ENCODE measurements around the gene MRC2.
"Not testable (repeated sequence)": the region's sequence is repeated elsewhere in the genome, so short reads cannot be mapped to it uniquely, and the experiment has no call there.

Gene MRC2, protein sequence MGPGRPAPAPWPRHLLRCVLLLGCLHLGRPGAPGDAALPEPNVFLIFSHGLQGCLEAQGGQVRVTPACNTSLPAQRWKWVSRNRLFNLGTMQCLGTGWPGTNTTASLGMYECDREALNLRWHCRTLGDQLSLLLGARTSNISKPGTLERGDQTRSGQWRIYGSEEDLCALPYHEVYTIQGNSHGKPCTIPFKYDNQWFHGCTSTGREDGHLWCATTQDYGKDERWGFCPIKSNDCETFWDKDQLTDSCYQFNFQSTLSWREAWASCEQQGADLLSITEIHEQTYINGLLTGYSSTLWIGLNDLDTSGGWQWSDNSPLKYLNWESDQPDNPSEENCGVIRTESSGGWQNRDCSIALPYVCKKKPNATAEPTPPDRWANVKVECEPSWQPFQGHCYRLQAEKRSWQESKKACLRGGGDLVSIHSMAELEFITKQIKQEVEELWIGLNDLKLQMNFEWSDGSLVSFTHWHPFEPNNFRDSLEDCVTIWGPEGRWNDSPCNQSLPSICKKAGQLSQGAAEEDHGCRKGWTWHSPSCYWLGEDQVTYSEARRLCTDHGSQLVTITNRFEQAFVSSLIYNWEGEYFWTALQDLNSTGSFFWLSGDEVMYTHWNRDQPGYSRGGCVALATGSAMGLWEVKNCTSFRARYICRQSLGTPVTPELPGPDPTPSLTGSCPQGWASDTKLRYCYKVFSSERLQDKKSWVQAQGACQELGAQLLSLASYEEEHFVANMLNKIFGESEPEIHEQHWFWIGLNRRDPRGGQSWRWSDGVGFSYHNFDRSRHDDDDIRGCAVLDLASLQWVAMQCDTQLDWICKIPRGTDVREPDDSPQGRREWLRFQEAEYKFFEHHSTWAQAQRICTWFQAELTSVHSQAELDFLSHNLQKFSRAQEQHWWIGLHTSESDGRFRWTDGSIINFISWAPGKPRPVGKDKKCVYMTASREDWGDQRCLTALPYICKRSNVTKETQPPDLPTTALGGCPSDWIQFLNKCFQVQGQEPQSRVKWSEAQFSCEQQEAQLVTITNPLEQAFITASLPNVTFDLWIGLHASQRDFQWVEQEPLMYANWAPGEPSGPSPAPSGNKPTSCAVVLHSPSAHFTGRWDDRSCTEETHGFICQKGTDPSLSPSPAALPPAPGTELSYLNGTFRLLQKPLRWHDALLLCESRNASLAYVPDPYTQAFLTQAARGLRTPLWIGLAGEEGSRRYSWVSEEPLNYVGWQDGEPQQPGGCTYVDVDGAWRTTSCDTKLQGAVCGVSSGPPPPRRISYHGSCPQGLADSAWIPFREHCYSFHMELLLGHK (N-terminal part only)

DNA sequence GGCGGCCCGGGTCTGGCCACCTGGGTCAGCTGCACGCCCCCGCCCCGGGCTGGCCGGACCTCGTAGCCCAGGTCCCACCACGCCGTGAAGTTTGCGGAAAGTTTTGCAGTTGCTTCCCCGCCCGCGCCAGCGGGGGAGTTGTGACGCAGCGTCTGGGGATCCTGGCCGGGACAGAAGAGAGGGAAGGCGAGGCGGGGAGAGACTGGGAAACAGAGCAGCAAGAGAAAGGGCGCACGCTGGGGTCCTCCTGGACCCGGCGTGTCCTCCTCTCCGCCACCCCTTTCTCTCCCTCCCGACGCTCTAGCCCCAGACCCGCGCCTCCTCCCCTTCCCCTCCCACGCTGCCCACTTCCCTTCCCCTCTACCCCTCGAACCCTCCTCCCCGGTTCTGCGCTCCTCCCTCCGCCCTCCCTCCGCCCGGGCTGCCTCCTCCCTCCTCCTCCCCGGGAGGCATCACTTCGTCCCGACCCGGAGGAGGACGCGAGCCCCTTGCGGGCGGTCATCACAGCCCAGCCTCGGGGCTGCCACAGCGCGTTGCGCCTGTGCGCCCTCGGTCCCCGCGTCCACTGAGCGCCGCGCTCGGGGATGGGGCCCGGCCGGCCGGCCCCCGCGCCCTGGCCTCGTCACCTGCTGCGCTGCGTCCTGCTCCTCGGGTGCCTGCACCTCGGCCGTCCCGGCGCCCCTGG, at the start of gene MRC2:
MRC2 (plus strand) TSS at position 452 of the 685 bp plus-strand sequence; CDS start at position 585, 133 bp downstream.
- DNase-seq (ENCODE audit: low read depth): peak; percentile 90

DNA sequence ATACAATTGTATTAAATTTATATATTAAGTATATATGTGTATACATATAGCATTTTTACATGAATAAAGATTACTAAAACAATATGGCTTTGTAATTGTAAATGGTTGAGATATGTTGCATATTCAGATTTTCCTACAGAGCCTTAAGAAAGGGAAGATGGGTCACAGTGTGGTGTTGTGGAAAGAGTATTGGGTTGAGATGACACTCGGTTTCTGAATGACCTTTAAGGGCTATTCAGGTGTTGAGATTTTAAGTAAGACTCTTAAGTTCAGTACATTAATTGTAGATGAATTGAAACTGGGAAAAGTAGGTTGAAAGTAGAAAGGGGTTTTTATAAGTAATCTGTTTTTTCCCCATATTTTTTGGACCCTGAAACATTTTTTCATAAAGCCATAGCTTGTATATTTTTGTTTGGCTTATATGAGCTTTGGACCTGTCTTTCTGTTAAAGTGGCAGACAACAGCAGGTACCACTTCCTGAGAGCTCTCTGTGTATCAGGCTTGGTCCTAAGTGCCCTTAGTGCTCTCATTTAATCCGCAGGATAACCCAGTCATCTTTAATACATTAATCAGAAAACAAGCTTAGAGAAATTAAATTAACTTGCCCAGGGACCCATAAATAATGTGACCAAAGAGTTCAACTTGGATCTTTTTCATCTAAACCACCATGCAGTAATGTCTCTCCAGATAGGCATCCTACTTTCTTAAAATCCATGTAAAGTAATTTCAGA, 48.5 kb upstream of the MRC2 start:
- no peak for DNase-seq (ENCODE audit: low read depth)

DNA sequence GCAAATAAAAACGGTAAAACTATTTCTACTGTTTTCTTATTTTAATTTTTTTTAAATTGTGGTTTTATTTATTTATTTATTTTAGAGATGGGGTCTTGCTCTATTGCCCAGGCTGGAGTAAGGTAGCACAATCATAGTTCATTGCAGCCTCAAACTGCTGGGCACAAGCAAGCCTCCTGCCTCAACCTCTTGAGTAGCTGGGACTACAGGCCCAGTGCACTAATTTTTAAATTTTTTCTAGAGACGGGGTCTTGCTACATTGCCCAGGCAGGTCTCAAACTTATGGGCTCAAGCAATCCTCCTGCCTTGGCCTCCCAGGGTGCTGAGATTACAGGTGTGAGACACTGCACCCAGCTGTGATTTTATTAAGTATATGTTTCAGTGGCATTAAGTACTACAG, 46.5 kb upstream of the MRC2 start:
- DNase-seq (ENCODE audit: low read depth): no peak

DNA sequence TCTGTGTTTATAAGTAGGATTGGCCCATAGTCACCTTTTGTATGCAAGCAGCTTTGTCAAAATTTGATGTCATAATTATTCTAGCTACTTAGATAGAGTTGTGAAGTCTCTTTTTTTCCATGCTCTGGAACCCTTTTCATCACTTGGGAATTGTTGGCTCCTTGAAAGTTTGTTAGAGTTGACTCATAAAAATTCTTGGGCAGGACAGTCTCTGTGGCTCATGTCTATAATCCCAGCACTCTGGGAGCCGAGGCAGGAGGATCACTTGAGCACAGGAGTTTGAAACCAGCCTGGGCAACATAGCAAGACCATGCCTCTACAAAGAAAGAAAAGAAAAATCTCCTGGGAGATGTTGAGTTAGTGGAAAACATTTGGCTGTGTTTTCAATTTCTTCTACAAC, 45.7 kb upstream of the MRC2 start:
- no peak for DNase-seq (ENCODE audit: low read depth)

DNA sequence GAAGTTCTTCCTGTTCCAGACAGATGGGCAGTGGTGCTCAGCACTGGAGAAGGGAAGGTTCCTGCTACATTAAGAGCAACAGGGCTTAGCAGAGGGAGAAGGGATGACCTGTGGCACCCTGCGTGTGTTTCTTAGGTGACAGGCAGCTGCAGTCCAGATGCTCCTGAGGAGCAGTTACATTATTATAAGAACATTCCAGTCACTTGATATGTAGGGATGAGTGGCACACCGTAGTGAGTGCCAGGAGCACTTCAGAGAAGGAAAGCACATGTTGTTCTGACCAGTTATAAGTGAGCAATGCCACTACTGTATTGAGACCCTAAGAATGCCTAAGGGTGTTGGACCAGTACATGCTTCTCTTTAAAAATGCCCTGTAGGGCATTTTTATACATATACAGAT, 39.9 kb upstream of the MRC2 start:
- no peak for DNase-seq (ENCODE audit: low read depth)

DNA sequence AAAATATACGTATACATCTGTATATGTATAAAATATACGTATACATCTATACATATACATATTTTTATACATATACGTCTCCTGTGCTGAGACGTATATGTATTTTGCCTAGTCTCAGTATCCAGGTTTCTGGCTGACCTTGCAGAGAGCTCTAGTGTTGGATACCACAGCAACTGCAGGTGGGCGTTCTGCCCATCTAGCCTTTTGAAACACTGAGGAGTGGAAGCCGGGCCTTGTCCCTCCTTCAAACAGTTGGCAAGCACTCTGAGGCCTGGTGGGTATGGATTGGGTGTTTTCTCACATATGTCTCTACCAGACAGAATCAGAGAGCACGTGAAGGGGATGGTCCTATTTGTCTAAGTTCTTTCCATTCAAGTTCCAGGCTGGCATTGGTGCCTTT, 39.4 kb upstream of the MRC2 start:
- DNase-seq (ENCODE audit: low read depth): no peak

DNA sequence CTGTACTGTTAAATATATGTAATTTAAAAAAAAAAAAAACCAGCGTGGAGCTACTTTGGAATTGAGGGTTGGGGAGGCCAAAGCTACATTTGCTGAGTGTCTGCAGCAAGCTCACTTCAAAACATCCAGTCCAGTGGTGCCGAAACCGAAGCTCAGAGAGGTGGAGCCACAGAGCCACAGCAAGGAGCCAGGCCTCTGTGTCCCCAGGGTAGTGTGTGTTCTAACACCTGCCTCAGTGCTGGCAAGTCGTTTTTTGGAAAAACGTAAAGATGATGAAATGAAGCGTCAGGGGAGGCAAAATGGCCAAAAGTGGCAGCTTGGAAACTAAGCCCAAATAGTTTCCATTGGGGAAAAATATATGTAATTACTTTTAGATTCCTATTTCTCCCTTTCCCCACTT, 36.1 kb upstream of the MRC2 start:
- DNase-seq (ENCODE audit: low read depth): no peak

DNA sequence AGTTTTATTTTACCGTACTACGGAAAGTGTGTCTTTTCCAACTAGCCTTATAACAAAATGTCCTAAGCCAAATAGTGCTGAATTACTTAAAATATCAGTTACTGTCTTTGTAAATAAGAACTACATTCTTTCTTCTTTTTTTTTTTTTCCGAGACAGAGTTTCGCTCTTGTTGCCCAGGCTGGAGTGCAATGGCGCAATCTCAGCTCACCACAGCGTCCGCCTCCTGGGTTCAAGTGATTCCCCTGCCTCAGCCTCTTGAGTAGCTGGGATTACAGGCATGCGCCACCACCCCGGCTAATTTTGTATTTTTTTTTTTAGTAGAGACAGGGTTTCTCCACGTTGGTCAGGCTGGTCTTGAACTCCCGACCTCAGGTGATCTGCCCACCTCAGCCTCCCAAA, 35.6 kb upstream of the MRC2 start:
- DNase-seq (ENCODE audit: low read depth): peak; percentile 57

DNA sequence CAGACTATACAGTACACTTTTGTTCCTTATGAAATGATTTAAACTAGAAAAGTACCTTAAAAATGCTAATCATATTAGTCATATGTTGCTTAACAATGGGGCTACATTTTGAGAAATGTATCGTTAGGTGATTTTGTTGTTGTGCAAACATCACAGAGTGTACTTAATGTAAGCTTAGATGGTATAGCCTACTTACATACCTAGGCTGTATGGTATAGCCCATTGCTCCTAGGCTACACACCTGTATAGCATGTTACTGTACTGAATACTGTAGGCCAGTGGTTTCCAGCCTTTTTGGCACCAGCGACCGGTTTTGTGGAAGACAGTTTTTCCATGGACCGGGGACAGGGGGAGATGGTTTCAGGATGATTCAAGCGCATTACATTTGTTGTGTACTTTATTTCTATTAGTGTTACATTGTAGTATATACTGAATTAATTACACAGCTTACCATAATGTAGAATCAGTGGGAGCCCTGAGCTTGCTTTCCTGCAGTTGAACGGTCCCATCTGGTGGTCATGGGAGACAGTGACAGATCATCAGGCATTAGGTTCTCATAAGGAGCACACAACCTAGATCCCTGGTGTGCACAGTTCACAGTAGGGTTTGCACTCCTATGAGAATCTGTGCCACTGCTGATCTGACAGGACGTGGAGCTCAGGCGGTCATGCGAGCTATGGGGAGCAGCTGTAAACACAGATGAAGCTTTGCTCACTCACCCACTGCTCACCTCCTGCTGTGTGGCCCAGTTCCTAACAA, 35.0 kb upstream of the MRC2 start:
- DNase-seq (ENCODE audit: low read depth): peak; percentile 66

DNA sequence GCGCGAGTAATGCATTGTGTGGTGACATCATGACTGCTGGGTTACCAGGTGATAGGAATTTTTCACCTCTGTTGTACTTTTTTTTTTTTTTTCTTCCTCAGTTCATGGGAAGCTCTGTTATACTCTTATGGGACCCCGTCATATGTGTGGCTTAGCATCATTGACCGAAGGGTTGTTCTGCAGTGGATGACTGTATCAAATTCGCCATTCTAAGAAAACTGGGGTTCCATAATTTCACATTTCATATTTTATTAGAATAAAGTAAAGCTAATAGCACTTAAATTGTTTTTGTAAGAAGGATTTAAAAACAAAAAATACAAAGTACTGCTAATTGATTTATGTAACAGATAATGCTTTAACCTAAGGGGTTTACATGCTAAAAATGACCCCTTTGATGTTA, 32.0 kb upstream of the MRC2 start:
- no peak for DNase-seq (ENCODE audit: low read depth)

DNA sequence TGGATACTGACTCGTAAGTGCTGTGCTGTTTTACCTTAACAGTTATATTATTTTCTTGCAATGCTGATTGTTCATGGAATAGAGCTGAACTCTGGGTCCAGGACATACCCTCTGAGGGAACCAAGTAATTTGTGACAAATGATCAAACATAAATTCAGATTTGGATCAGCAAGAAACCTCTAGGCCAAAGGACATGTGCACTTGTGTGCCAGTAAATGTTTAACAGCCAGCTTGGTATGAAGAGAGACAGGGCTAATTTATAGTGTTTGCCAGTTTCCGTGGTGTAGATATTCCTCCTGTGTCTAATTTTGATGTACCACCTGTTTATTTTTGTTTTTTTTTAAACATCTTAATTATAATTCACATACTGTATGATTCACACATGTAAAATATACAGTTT, 30.8 kb upstream of the MRC2 start:
- no peak for DNase-seq (ENCODE audit: low read depth)

DNA sequence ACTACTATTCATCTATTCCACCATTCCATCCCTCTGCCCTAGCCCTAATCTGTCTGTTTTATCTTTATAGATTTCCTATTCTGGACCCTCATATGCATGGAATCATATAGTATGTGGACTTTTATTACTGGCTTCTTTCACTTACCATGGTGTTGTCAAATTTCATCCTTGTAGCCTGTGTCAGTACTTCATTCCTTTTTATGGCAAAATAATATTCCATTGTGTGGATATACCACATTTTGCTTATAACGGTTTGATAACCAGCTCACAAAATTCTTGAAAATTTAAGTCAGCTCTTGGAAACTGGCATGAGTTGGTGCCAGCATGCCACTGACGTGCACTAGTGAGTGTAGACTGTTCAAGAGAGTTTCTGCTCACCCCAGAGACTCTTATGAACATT, 30.3 kb upstream of the MRC2 start:
- no peak for DNase-seq (ENCODE audit: low read depth)

DNA sequence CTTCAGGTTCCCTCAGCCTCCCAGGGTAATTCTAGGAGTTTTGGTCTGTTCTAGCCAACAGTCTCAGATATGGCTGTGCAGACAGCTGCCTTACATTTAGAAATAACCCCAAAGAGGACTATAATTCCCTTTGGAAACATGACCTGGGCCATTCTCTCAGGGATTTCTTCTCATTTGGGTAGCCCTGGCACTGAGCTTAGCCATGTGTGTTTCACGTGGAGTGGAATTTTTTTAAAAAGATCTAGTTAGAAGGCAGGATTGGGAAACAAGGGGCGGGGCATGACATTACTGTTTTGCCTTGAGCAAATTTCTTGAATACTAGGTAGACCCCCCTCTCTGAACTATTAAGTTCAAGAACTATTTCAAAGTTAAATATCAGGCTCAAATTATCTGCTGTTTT, 29.6 kb upstream of the MRC2 start:
- DNase-seq (ENCODE audit: low read depth): peak; percentile 82

DNA sequence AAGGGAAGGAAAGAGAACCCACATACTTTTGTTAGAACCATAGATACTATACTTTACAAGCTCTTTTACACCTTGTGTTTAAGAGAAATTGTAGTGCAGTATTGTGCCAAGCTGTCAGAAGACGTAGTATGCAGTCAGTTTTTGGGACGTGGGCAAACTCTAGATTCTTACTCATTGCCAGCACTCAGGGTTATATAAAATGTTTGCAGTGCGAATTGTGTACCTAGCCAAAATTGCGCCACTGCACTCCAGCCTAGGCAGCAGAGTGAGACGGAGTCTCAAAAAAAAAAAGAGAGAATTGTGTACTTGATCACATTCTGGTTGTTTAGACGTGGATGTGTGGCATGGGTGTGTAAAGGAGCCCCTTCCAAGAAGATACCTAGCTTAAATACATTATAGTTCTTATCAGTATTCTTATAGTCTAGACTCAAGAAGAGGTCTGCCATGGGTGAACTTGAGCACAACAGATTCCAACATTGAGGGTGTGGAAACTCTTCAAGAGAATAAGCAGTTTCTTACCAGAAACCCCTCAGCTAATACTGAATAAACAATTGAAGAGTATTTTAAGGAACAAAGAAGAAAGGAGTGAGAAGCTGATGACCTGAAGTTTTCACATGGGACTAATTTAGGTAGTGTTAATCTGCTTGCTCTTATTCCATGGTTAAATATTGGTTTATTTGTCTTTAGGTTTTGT, 27.4 kb upstream of the MRC2 start:
- DNase-seq (ENCODE audit: low read depth): no peak

DNA sequence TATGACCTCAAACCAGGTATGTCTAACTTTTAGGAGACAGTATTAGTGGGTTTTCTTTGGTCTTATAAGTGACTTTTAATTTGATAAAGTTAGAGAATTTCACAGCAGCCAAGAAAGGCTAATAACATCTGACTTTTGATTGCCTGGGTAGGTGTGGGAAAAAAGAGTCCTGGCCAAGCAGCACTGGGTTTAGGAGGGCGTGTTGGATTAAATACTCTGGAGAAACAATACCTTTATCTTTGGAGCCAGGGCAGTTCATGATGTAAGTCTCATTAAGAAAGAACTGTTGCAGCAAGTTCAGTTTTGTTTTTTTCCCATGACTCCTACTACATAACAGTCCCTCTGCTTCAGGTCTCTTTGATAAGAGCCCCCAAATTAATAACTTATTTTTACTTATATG, 26.7 kb upstream of the MRC2 start:
- no peak for DNase-seq (ENCODE audit: low read depth)

DNA sequence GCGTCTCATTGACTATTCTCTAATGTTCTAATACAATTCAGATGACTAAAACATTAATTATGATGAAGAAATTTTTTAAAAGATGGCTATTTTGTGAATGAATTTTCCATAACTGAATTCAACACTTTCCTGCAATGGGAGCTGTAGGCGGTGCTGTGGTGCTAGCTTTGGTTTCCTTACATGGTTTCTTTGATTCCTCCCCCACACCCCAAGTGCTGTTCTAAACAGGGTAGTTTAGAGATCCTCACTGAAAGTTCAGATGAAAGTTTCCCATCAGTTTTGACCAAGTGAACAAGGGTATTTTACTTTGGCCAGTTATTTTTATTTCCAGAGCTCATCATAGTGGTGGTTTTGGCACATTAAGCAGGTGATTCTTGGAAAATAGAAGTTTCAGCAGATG, 26.0 kb upstream of the MRC2 start:
- DNase-seq (ENCODE audit: low read depth): no peak

DNA sequence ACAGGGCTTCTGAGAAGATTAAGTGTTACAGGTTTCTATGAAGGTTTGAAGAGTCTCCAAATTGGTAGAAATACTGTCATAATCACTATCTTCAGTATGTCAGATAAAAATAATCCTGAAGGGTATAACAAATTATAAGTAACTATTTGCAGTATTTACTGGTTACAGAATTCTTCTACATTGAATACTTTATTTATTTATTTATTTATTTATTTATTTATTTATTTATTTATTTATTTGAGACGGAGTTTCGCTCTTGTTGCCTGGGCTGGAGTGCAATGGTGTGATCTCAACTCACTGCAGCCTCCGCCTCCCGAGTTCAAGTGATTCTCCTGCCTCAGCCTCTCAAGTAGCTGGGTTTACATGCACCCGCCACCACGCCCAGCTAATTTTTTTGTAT, 23.7 kb upstream of the MRC2 start:
- DNase-seq (ENCODE audit: low read depth): not testable (repeated sequence)

DNA sequence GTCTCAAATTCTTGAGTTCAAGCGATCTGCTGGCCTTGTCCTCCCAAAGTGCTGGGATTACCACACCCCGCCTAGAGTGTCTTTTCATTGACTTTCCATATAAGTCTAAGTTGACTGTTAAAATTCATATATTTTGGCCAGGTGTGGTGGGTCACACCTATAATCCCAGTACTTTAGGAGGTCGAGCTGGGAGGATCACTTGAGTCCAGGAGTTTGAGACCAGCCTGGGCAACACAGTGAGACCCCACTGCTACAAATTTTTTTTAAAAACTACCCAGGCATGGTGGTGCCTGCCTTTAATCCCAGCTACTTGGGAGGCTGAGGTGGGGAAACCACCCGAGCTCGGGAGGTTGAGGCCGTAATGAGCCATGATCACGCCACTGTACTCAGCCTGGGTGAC, 21.9 kb upstream of the MRC2 start:
- no peak for DNase-seq (ENCODE audit: low read depth)

DNA sequence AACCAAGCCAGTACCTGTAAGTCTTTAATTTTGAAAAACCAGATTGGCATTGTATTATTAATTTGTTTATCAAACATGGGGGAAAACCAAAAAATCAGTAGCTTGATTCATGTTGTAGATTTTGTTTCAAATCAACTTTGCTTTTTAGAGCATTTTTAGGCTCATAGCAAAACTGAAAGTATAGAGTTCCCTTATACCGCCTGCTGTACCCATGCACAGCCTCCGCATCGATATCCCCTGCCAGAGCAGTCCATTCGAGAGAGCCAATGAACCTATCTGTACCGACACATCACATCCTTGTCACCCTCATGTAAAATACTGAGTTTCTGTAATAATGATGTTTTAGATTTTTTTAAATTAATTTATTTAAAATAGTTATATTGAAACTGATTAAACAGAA, 16.2 kb upstream of the MRC2 start:
- no peak for DNase-seq (ENCODE audit: low read depth)

DNA sequence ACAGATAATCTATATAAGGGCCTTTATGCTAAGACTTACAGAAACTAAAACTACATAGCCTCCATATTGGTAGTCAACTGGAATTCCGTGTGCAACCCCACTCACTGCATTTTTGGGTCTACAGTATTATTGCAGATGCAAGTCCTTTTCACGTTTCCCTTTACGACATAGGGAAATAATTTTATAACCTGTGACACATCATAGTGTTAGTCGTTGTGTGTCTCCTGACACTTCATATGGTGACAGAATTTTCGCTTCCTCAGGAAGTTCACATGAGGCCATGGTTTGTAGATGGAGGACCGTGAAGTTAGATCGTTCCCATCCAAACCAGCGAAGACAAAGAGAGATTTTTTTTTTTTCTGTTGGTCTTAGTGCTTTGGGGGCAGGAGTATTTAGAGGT, 15.7 kb upstream of the MRC2 start:
- no peak for DNase-seq (ENCODE audit: low read depth)

Data from iris pigment epithelial cell (primary cell).